Measurements from ENCODE around the gene SMURF2. TPM values are rescaled to one million over a fixed set of nuclear protein-coding genes. Genes with fewer than 3 reads are reported as not detected.
"Not testable (repeated sequence)": the region's sequence is repeated elsewhere in the genome, so short reads cannot be mapped to it uniquely, and the experiment has no call there.

Gene SMURF2
- total RNA-seq, 1 experiment from 2014 or later: 24.7 TPM

GRCh38 chr17:64682261-64683181 lies 20.4 kb upstream of the SMURF2 start:
- Histone ChIP-seq H3K9me3 (ENCODE audit: low read depth, low read length, poor library complexity, severe bottlenecking) (no peaks in the 10 kb centered on the region), H3K27me3 (replicated peaks; ENCODE audit: insufficient read depth, low read depth, low read length, poor library complexity) (no peaks in the 10 kb centered on the region), H3K27ac (ENCODE audit: low read depth, low read length, poor library complexity, severe bottlenecking) (no peak overlapping the region), H3K4me3 (ENCODE audit: low read depth, low read length, poor library complexity, severe bottlenecking) (no peak overlapping the region), H3K36me3 (ENCODE audit: insufficient read depth, low read length, poor library complexity, severe bottlenecking) (no peaks in the 10 kb centered on the region), H3K4me1 (ENCODE audit: insufficient read depth, low read length, poor library complexity, severe bottlenecking) (no peaks in the 10 kb centered on the region)
- no peak for DNase-seq (ENCODE audit: low spot score)
- POLR2A ChIA-PET (ENCODE audit: low non-redundant PET): no interaction called here
- no peak for TF ChIP-seq CTCF (conservative IDR thresholded peaks at IDR 0.05; ENCODE audit: low read depth, low read length)
- TF ChIP-seq EZH2 (IDR thresholded peaks at IDR 0.05; ENCODE audit: borderline replicate concordance, low read depth, low read length, poor library complexity, severe bottlenecking): no peak
- intact Hi-C loops (cut with micrococcal nuclease; ENCODE audit: unreplicated experiment): no loop called here
- CTCF ChIA-PET: no interaction called here
- BruUV-seq (replicated peaks): no TSS peak

GRCh38 chr17:64679710-64680216 lies 17.7 kb upstream of the SMURF2 start:
- no TSS peak for BruUV-seq (replicated peaks)
- TF ChIP-seq EZH2 (IDR thresholded peaks at IDR 0.05; ENCODE audit: borderline replicate concordance, low read depth, low read length, poor library complexity, severe bottlenecking) (no peak), CTCF (conservative IDR thresholded peaks at IDR 0.05; ENCODE audit: low read depth, low read length) (no peak)
- intact Hi-C loops (cut with micrococcal nuclease; ENCODE audit: unreplicated experiment): no loop called here
- POLR2A ChIA-PET (ENCODE audit: low non-redundant PET): no interaction called here
- no peaks in the 10 kb centered on the region for H3K4me1 ChIP-seq (ENCODE audit: insufficient read depth, low read length, poor library complexity, severe bottlenecking)
- H3K9me3 ChIP-seq (ENCODE audit: low read depth, low read length, poor library complexity, severe bottlenecking): no peaks in the 10 kb centered on the region
- DNase-seq (ENCODE audit: low spot score): no peak
- H3K36me3 ChIP-seq (ENCODE audit: insufficient read depth, low read length, poor library complexity, severe bottlenecking): no peaks in the 10 kb centered on the region
- no peak overlapping the region for H3K27ac ChIP-seq (ENCODE audit: low read depth, low read length, poor library complexity, severe bottlenecking)
- H3K27me3 ChIP-seq (replicated peaks; ENCODE audit: insufficient read depth, low read depth, low read length, poor library complexity): no peaks in the 10 kb centered on the region
- CTCF ChIA-PET: no interaction called here
- H3K4me3 ChIP-seq (ENCODE audit: low read depth, low read length, poor library complexity, severe bottlenecking): no peak overlapping the region

- ChIA-PET CTCF (no interaction called here), POLR2A (ENCODE audit: low non-redundant PET) (no interaction called here)
- H3K4me3 ChIP-seq (ENCODE audit: low read depth, low read length, poor library complexity, severe bottlenecking): no peak overlapping the region
- no peak for DNase-seq (ENCODE audit: low spot score)
- no TSS peak for BruUV-seq (replicated peaks)
- TF ChIP-seq CTCF (conservative IDR thresholded peaks at IDR 0.05; ENCODE audit: low read depth, low read length): no peak
- no peak for TF ChIP-seq EZH2 (IDR thresholded peaks at IDR 0.05; ENCODE audit: borderline replicate concordance, low read depth, low read length, poor library complexity, severe bottlenecking)
- H3K27me3 ChIP-seq (replicated peaks; ENCODE audit: insufficient read depth, low read depth, low read length, poor library complexity): no peaks in the 10 kb centered on the region
- no peaks in the 10 kb centered on the region for H3K9me3 ChIP-seq (ENCODE audit: low read depth, low read length, poor library complexity, severe bottlenecking)
- H3K36me3 ChIP-seq (ENCODE audit: insufficient read depth, low read length, poor library complexity, severe bottlenecking): no peaks in the 10 kb centered on the region
- intact Hi-C loops (cut with micrococcal nuclease; ENCODE audit: unreplicated experiment): no loop called here
- H3K4me1 ChIP-seq (ENCODE audit: insufficient read depth, low read length, poor library complexity, severe bottlenecking): no peaks in the 10 kb centered on the region
- H3K27ac ChIP-seq (ENCODE audit: low read depth, low read length, poor library complexity, severe bottlenecking): no peak overlapping the region
Measured at GRCh38 chr17:64676763-64677162, 14.7 kb upstream of the SMURF2 start.

GRCh38 chr17:64670843-64671590 lies 8.9 kb upstream of the SMURF2 start:
- CTCF ChIA-PET; H3K9me3 ChIP-seq (ENCODE audit: low read depth, low read length, poor library complexity, severe bottlenecking); H3K36me3 ChIP-seq (ENCODE audit: insufficient read depth, low read length, poor library complexity, severe bottlenecking); intact Hi-C loops (cut with micrococcal nuclease; ENCODE audit: unreplicated experiment); H3K27me3 ChIP-seq (replicated peaks; ENCODE audit: insufficient read depth, low read depth, low read length, poor library complexity); BruUV-seq (replicated peaks); H3K27ac ChIP-seq (ENCODE audit: low read depth, low read length, poor library complexity, severe bottlenecking); H3K4me1 ChIP-seq (ENCODE audit: insufficient read depth, low read length, poor library complexity, severe bottlenecking); H3K4me3 ChIP-seq (ENCODE audit: low read depth, low read length, poor library complexity, severe bottlenecking); DNase-seq (ENCODE audit: low spot score); POLR2A ChIA-PET (ENCODE audit: low non-redundant PET): not testable (repeated sequence)

Measured in A673 (cell line).